Heart right ventricle (tissue), 16 donors: ENCODE results near the gene WDR31. TPM values are rescaled to one million over a fixed set of nuclear protein-coding genes. Genes with fewer than 3 reads are reported as not detected.
A peak's percentile ranks its signal among the peaks of the same experiment; 100 is the strongest.

Source experiments
- ATAC-seq, 8 donors: fragments of 200-7000 bp; cut with Tn5 transposase; one replicate each; pipeline ENCODE4 v1.9.1; 2020; ENCODE audit warnings: mild to moderate bottlenecking in 8 of 8, moderate library complexity in 8 of 8, moderate number of reproducible peaks in 1 of 8
- DNase-seq, 2 donors: peaks; one replicate each; pipeline ENCODE4 v3.0.0-alpha.2; 2020
- H3K27ac ChIP-seq, 10 donors: fragments of 200-600 bp; sonication (generic) in 2 of 10; one replicate each; pipeline versions ENCODE4 v1.5.0 to v1.8.0; 2020 to 2022; ENCODE audit warnings: mild to moderate bottlenecking in 3 of 10
- H3K27me3 ChIP-seq, 7 donors: fragments of 200-600 bp; one replicate each; pipeline ENCODE4 v1.8.0; 2021 to 2022; ENCODE audit warnings: mild to moderate bottlenecking in 2 of 7
- H3K36me3 ChIP-seq, 9 donors: fragments of 200-600 bp; sonication (generic) in 1 of 9; one replicate each; pipeline versions ENCODE4 v1.5.0 to v1.8.0; 2020 to 2022; ENCODE audit warnings: mild to moderate bottlenecking in 2 of 9
- H3K4me1 ChIP-seq, 9 donors: fragments of 200-600 bp; sonication (generic) in 1 of 9; one replicate each; pipeline versions ENCODE4 v1.5.0 to v1.8.0; 2020 to 2022; ENCODE audit warnings: mild to moderate bottlenecking in 4 of 9
- H3K4me3 ChIP-seq, 10 donors: fragments of 200-600 bp; sonication (generic) in 2 of 10; one replicate each; pipeline versions ENCODE4 v1.5.0 to v1.8.0; 2020 to 2022; ENCODE audit warnings: mild to moderate bottlenecking in 7 of 10, moderate library complexity in 2 of 10
- H3K9me3 ChIP-seq, 11 donors: fragments of 200-600 bp in 10 of 11; sonication (generic) in 2 of 11; one replicate each; pipeline versions ENCODE4 v1.5.0 to v1.8.0; 2013 to 2022; ENCODE audit warnings: mild to moderate bottlenecking in 2 of 11, control low read depth in 1 of 11, moderate library complexity in 1 of 11
- WGBS, 2 donors: extraction: QIAGEN DNeasy Blood & Tissue Kit; methylation state at CpG; one replicate each; pipeline ENCODE4 v1.1.7; 2013; ENCODE audit warnings: inconsistent platforms in 1 of 2; 5-methylcytosine and 5-hydroxymethylcytosine counted together
- intact Hi-C, 10 donors: fragments of 100-400 bp; cut with DNase I; formaldehyde crosslinking; loops; one replicate each; pipeline versions ENCODE4 v1.11.1 to v1.14.2; 2022
- polyA plus RNA-seq, 2 donors: library from polyadenylated mRNA; stranded (reverse); fragments of 200-250 nt; gene quantifications; one replicate each; pipeline ENCODE4 v1.2.3, GENCODE V29; 2013
- total RNA-seq, 10 donors: library from RNA; stranded (reverse); fragmentation: NEBNext Ultra II Directional in 3 of 10; extraction: Animal tissue kit (Norgen Biotek cat#: 25700) in 3 of 10; gene quantifications; one replicate each; pipeline versions ENCODE4 v1.2.1 to v1.2.4, GENCODE V29; 2021 to 2023
- TF ChIP-seq, protein P1 (sequence below), 9 donors: fragments of 200-600 bp; sonication (generic) in 2 of 9; IDR thresholded peaks; one replicate each; pipeline versions ENCODE4 v1.5.0 to v1.8.0; 2021 to 2022; ENCODE audit warnings: antibody characterized with exemption in 9 of 9, mild to moderate bottlenecking in 5 of 9, moderate library complexity in 1 of 9
- donor health status: Arrhythmogenic right ventricular cardiomyopathy.
- donor health status: ischemic (EF 13 %, LVEDD 7.1; RV severe dilation, severe dysfunction).
- donor health status: healthy with polysubstance abuse.
- donor health status: DM: no; HTN: yes; CAD: no.
- donor health status: DM: no; HTN: no; CAD: no.
- donor health status: ischemic (EF 25% LVEDD 6.9; RV normal size, moderate dysfunction).
- donor health status: ischemic (EF 25% LVEDD 5.7; RV mildly dilated, moderate dysfunction).
- donor health status: healthy.
- donor health status: DM: yes; HTN: yes; CAD: no.
- donor health status: Ischemic cardiomyopathy.
- donor health status: ischemic (EF 35%, LVEDD 5.7; RV mildly dilated, moderate dysfunction).
- donor health status: nonischemic (EF 11% LVEDD 7.7; RV severe dilation, severe dysfunction).
- donor health status: DM: yes; HTN: yes; CAD: no.
- donor health status: PGD.
- donor health status: ischemic (EF 29% LVEDD 5.4; RV normal size, mild dysfunction).
- donor health status: nonischemic (EF 23%, LVEDD 6.1; RV moderate dilation, normal function).

WDR31 gene
- total and polyA plus RNA-seq, 12 donors, result 3.4 to 29.0 (median 18.1) TPM

DNA sequence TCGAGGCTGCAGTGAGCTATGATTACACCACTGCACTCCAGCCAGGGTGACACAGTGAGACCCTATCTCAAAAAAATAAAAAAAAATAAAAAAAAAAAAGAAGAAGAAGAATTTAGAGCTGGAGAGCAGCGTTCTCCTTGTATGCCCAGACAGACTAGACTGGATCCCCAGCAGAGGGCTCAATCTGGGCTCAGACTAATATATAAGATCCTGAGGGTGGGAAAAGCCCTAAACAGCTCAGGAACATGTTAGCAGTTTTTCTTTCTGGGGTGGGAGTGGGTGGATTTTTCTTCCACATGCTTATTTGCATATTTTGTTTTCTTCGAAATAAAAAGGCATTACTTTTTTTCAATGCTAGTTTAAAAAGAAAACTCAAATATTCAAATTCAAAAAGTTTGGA is 8.4 kb upstream of the WDR31 start:
- no peaks in the 10 kb centered on the region for H3K36me3 ChIP-seq
- ATAC-seq (no peak), DNase-seq (no peak)
- H3K27me3 ChIP-seq, result peaks cover 0 to 34% (median 28%) of the 10 kb centered on the region in 7 donors
- TF ChIP-seq, protein P1, sequence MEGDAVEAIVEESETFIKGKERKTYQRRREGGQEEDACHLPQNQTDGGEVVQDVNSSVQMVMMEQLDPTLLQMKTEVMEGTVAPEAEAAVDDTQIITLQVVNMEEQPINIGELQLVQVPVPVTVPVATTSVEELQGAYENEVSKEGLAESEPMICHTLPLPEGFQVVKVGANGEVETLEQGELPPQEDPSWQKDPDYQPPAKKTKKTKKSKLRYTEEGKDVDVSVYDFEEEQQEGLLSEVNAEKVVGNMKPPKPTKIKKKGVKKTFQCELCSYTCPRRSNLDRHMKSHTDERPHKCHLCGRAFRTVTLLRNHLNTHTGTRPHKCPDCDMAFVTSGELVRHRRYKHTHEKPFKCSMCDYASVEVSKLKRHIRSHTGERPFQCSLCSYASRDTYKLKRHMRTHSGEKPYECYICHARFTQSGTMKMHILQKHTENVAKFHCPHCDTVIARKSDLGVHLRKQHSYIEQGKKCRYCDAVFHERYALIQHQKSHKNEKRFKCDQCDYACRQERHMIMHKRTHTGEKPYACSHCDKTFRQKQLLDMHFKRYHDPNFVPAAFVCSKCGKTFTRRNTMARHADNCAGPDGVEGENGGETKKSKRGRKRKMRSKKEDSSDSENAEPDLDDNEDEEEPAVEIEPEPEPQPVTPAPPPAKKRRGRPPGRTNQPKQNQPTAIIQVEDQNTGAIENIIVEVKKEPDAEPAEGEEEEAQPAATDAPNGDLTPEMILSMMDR (IDR thresholded peaks at IDR 0.05), result no peak
- peaks cover 2 to 26% (median 13%) of the 10 kb centered on the region in 9 donors for H3K4me1 ChIP-seq
- no peak overlapping the region for H3K27ac ChIP-seq
- H3K9me3 ChIP-seq, result no peaks in the 10 kb centered on the region
- 94 to 95% methylated on average over 3 of the region's 3 CpGs for WGBS, 2 donors
- intact Hi-C loops, result no loop called here
- no peak overlapping the region for H3K4me3 ChIP-seq

- H3K36me3 ChIP-seq, result no peaks in the 10 kb centered on the region
- H3K27me3 ChIP-seq, result peaks cover 0 to 12% (median 6%) of the 10 kb centered on the region in 7 donors
- peak overlapping the region in 2 of 10 donors; percentile 90 to 91 for H3K27ac ChIP-seq
- peaks cover 2 to 29% (median 17%) of the 10 kb centered on the region in 9 donors for H3K4me1 ChIP-seq
- H3K4me3 ChIP-seq, result no peak overlapping the region
- DNase-seq (no peak), ATAC-seq (no peak)
- intact Hi-C loops, result no loop called here
- 0 to 53% methylated on average over 1 of the region's 1 CpG for WGBS, 2 donors
- TF ChIP-seq, protein P1 (IDR thresholded peaks at IDR 0.05), result no peak
- no peaks in the 10 kb centered on the region for H3K9me3 ChIP-seq
Observed at GRCh38 chr9:113345671-113346070, 5.6 kb upstream of the WDR31 start.

GRCh38 chr9:113345190-113345589 is 5.1 kb upstream of the WDR31 start:
- TF ChIP-seq, protein P1 (IDR thresholded peaks at IDR 0.05), result no peak
- Histone ChIP-seq H3K36me3 (no peaks in the 10 kb centered on the region), H3K27ac (peak overlapping the region in 5 of 10 donors; percentile 14 to 91 (median 86)), H3K4me3 (no peak overlapping the region), H3K4me1 (peaks cover 2 to 26% (median 18%) of the 10 kb centered on the region in 9 donors), H3K27me3 (peaks cover 0 to 8% (median 3%) of the 10 kb centered on the region in 7 donors), H3K9me3 (no peaks in the 10 kb centered on the region)
- 76 to 81% methylated on average over 2 of the region's 2 CpGs for WGBS, 2 donors
- intact Hi-C loops, result no loop called here
- no peak for DNase-seq
- ATAC-seq, result no peak

DNA sequence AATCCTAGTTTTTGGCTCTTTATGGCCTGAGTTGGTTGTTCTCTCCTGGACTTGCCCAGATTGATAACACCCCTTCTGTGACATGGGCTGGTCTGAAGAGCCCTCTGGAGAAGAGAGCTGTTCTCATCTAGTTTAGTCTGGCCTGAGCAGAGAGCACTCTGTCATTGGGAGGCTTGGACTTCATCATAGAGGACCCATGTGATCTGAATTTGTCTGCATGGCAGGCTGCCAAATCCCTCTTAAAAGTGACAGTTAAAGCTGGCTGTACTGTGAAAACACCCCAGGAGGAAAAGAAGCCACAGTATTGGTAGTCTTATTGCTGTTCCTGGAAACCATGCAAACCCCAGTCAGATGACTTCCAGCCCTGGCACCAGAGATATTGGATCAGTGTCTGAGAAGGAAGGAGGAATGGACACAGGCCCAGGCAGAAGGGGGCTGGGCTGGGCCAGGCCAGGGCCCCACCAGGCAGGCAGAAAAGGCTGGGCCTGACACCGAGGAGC is 3.7 kb upstream of the WDR31 start:
- intact Hi-C loops, result loop anchor here in 4 of 10 donors (5.0 kb wide), 3 partner anchors 34 to 59 kb away; partner anchors contain the start of genes ALAD (in 2 of the 4) and HDHD3 (in 1 of the 4)

More for the DNA sequence above, 3.7 kb upstream of the WDR31 start:
- no peaks in the 10 kb centered on the region for H3K27me3 ChIP-seq
- peaks cover 0 to 30% (median 21%) of the 10 kb centered on the region in 9 donors for H3K4me1 ChIP-seq
- H3K36me3 ChIP-seq, result no peaks in the 10 kb centered on the region
- TF ChIP-seq, protein P1 (IDR thresholded peaks at IDR 0.05), result no peak
- H3K27ac ChIP-seq, result peak overlapping the region; percentile 61 to 91 (median 82)
- DNase-seq (peak; percentile 56 to 91), ATAC-seq (peak; percentile 69 to 94 (median 86))
- no peak overlapping the region for H3K4me3 ChIP-seq
- 17 to 28% methylated on average over 1 of the region's 1 CpG for WGBS, 2 donors
- H3K9me3 ChIP-seq, result no peaks in the 10 kb centered on the region
